Mononuclear cell (primary cell): ENCODE measurements around the gene OAS2. TPM values are rescaled to one million over a fixed set of nuclear protein-coding genes. Genes with fewer than 3 reads are reported as not detected.

Experiments used
- H3K27me3 ChIP-seq: 2 replicates; pipeline ENCODE4 v1.6.0; 2011; ENCODE audit warnings: low read length, control low read depth; ENCODE audit not compliant: insufficient read depth
- H3K4me1 ChIP-seq: 2 replicates; pipeline ENCODE4 v1.5.1; 2011; ENCODE audit warnings: mild to moderate bottlenecking, low read length, control low read depth; ENCODE audit not compliant: insufficient read depth
- H3K4me3 ChIP-seq: 2 replicates; pipeline ENCODE4 v1.5.1; 2011; ENCODE audit warnings: mild to moderate bottlenecking, low read length, moderate library complexity
- H3K9me3 ChIP-seq: 2 replicates; pipeline ENCODE4 v1.5.1; 2011; ENCODE audit warnings: low read depth, mild to moderate bottlenecking, control low read depth, low read length
- total RNA-seq: library from RNA; depleted of rRNA; stranded (reverse); fragments of >200 nt; gene quantifications from one replicate; pipeline ENCODE4 v1.2.3, GENCODE V29; 2012

The OAS2 gene
- total RNA-seq, 1 donor: 22.2 TPM

DNA sequence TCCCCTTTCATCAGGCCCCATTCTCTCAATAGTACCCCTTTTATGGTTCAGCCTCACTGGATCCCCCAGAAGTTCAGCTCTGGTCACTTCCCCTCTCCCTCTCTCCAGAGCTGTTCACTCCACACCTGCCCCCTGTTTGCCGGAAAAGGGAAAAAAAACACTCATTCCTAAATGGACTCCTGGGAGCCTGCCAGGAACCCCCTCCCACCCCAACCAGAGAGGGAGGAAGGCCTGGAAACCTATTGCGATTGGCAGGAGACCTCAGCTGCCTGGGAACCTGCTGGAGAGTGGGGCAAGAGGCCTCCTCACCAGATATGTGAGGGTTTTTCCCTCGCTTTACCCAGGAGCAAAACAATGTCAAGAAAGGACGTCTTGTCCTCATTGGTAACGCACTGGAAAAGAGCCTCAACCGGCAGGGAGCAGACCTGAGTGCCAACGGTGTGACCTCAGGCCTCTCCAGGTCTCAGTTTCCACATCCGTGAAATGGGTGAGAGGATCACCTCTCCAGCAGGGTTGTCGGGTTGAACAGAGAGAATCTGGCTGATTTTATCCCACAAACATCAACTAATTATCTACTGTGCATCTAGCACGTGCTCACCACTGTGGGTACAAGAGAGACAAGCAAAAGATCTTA is 82.9 kb downstream of the OAS2 start:
- Histone ChIP-seq H3K4me1 (peaks cover 50% of the 10 kb centered on the region), H3K27me3 (peaks cover 2% of the 10 kb centered on the region), H3K9me3 (no peaks in the 10 kb centered on the region), H3K4me3 (no peak overlapping the region)

Other genes with a start within 250 kb of the OAS2 start
- gene RPH3A, start 186.8 kb upstream of the OAS2 start, total RNA-seq: 0.52 TPM
- 7.7 TPM for gene OAS1, start 71.6 kb upstream of the OAS2 start, total RNA-seq
- 17.7 TPM for gene OAS3, start 40.0 kb upstream of the OAS2 start, total RNA-seq
- 5.2 TPM for gene DTX1, start 78.2 kb downstream of the OAS2 start, total RNA-seq
- gene RASAL1, start 157.2 kb downstream of the OAS2 start, total RNA-seq: 0.10 TPM
- gene CFAP73, start 171.2 kb downstream of the OAS2 start, total RNA-seq: not detected
- gene DDX54, start 207.0 kb downstream of the OAS2 start, total RNA-seq: 31.7 TPM
- gene RITA1, start 207.2 kb downstream of the OAS2 start, total RNA-seq: 3.3 TPM
- 15.4 TPM for gene TPCN1, start 242.9 kb downstream of the OAS2 start, total RNA-seq